ENCODE measurements around the gene KLK12.

The KLK12 gene

GRCh38 chr19:51044327-51044726, 9.5 kb upstream of the KLK12 start:
- DNase-seq, result no peak

- no peak for DNase-seq
Observed at GRCh38 chr19:51043497-51043896, 8.7 kb upstream of the KLK12 start.

- DNase-seq, result no peak
Observed at GRCh38 chr19:51040151-51040550, 5.3 kb upstream of the KLK12 start.

GRCh38 chr19:51036519-51036918, 1.7 kb upstream of the KLK12 start:
- DNase-seq, result no peak

GRCh38 chr19:51031880-51032225, 2.9 kb downstream of the KLK12 start:
- no peak for DNase-seq

- DNase-seq, result no peak
Observed at GRCh38 chr19:51031220-51031879, 3.5 kb downstream of the KLK12 start.

- no peak for DNase-seq
Observed at GRCh38 chr19:51030631-51031030, 4.2 kb downstream of the KLK12 start.

GRCh38 chr19:51029718-51030117, 5.1 kb downstream of the KLK12 start:
- DNase-seq, result no peak

GRCh38 chr19:51027873-51028272, 6.9 kb downstream of the KLK12 start:
- DNase-seq, result no peak

GRCh38 chr19:51027126-51027806, 7.5 kb downstream of the KLK12 start:
- DNase-seq, result no peak

- DNase-seq, result peak; percentile 50
Observed at GRCh38 chr19:51026554-51026831, 8.3 kb downstream of the KLK12 start, which contains the start of gene KLK11. TSS of gene KLK11 (minus strand) at chr19:51026616. CDS start at chr19:51025631, 985 bp downstream.

GRCh38 chr19:51025809-51026553, 8.8 kb downstream of the KLK12 start:
- DNase-seq, result no peak

GRCh38 chr19:51025401-51025800, 9.4 kb downstream of the KLK12 start:
- no peak for DNase-seq

GRCh38 chr19:51024924-51025323, 9.9 kb downstream of the KLK12 start:
- DNase-seq, result peak; percentile 79

- no peak for DNase-seq
Observed at GRCh38 chr19:51023946-51024345, 10.9 kb downstream of the KLK12 start.

GRCh38 chr19:51022526-51022925, 12.3 kb downstream of the KLK12 start:
- DNase-seq, result no peak

GRCh38 chr19:51020988-51021651, 13.7 kb downstream of the KLK12 start:
- DNase-seq, result peak; percentile 73

- DNase-seq, result no peak
Observed at GRCh38 chr19:51019544-51019925, 15.3 kb downstream of the KLK12 start, which contains the start of gene KLK10. TSS of gene KLK10 (minus strand) at chr19:51019709. CDS start at chr19:51019130, 579 bp downstream.

- no peak for DNase-seq
Observed at GRCh38 chr19:51018745-51019543, 15.9 kb downstream of the KLK12 start.

- peak; percentile 62 for DNase-seq
Observed at GRCh38 chr19:51016798-51017683, 17.8 kb downstream of the KLK12 start.

GRCh38 chr19:51015691-51016267, 19.0 kb downstream of the KLK12 start:
- DNase-seq, result no peak
